ENCODE results near the gene NOTCH1. TPM values are rescaled to one million over a fixed set of nuclear protein-coding genes. Genes with fewer than 3 reads are reported as not detected.

The NOTCH1 gene
- total and polyA plus RNA-seq, 2 of the 4 experiments (the other 2 are of a cell fraction) = 1.8 to 6.0 TPM

DNA sequence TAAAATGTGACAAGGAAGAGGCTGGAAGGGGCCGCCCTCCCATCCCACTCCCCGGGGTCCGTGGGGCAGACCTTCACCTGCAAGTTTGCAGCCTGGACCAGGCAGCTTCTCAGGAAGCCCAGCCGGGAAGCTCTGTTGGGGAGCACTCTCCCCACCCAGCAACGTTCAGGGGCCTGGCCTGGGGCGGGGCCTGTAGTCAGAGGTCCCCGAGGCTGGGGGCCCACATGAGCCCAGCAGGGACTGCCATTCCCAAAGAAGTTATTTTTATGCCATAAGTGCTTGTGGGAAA is 32.7 kb upstream of the NOTCH1 start:
- H3K23ac ChIP-seq (ENCODE audit: low read depth, low read length) = no peak overlapping the region
- H2AK5ac ChIP-seq (ENCODE audit: low read depth, low read length) = no peak overlapping the region
- H2BK5ac ChIP-seq (ENCODE audit: low read depth, low read length, poor library complexity, severe bottlenecking) = no peak overlapping the region
- no peak overlapping the region for H2AK9ac ChIP-seq (replicated peaks; ENCODE audit: low read depth, low read length, poor library complexity)
- no peak overlapping the region for H2BK20ac ChIP-seq (ENCODE audit: low read depth, low read length)
- no peak overlapping the region for H3K4me2 ChIP-seq (ENCODE audit: low read depth, low read length)
- H3K9ac ChIP-seq (ENCODE audit: low read depth, low read length) = no peak overlapping the region
- no peaks in the 10 kb centered on the region for H4K20me1 ChIP-seq (ENCODE audit: insufficient read depth, low read length)
- in situ Hi-C loops (cut with MboI; ENCODE audit: low sequenced_read_pairs) = no loop called here
- H3K4me3 ChIP-seq (ENCODE audit: insufficient read depth, low read depth, low read length) = no peak overlapping the region
- no peaks in the 10 kb centered on the region for H3K9me3 ChIP-seq (ENCODE audit: control insufficient read depth, insufficient read depth, low read length)
- H3K4me1 ChIP-seq (ENCODE audit: control insufficient read depth, insufficient read depth, low read length) = no peaks in the 10 kb centered on the region
- H4K8ac ChIP-seq (ENCODE audit: low read depth in 2 of 2, low read length in 2 of 2) = no peak overlapping the region
- no peaks in the 10 kb centered on the region for H3K36me3 ChIP-seq (ENCODE audit: control insufficient read depth, insufficient read depth, low read length)
- CTCF ChIA-PET = no interaction called here
- no peak overlapping the region for H4K5ac ChIP-seq (ENCODE audit: low read depth, low read length)
- no peaks in the 10 kb centered on the region for H3K9me1 ChIP-seq (ENCODE audit: insufficient read depth, low read length)
- H3K4ac ChIP-seq (ENCODE audit: low read depth, low read length) = no peak overlapping the region
- H3K18ac ChIP-seq (ENCODE audit: low read depth, low read length) = no peak overlapping the region
- H2BK120ac ChIP-seq (ENCODE audit: low read depth, low read length) = no peak overlapping the region
- no peak overlapping the region for H4K91ac ChIP-seq (ENCODE audit: insufficient read depth, low read depth, low read length)
- intact Hi-C loops (cut with micrococcal nuclease) = no loop called here
- H3K27ac ChIP-seq (ENCODE audit: insufficient read depth, low read length) = no peak overlapping the region
- H3K79me1 ChIP-seq (ENCODE audit: low read depth in 1 of 2, low read length in 2 of 2) = no peaks in the 10 kb centered on the region
- POLR2A ChIA-PET (ENCODE audit: unreplicated experiment) = no interaction called here
- WGBS, 2 experiments (ENCODE audit: extremely low coverage in 2 of 2, insufficient read length in 1 of 2) = no CpG with 5 or more reads among the region's 7 CpGs
- BruUV-seq (replicated peaks) = no TSS peak
- no peaks in the 10 kb centered on the region for H3K27me3 ChIP-seq (ENCODE audit: control insufficient read depth, insufficient read depth, low read length)
- DNase-seq (no peak), ATAC-seq (ENCODE audit: low read depth) (no peak)
- H3K14ac ChIP-seq (replicated peaks; ENCODE audit: low read depth, low read length) = no peak overlapping the region
- H3K56ac ChIP-seq (ENCODE audit: extremely low read depth, insufficient read depth, low read length) = no peak overlapping the region
- H2AFZ ChIP-seq (replicated peaks; ENCODE audit: low read length, poor library complexity) = no peak overlapping the region
- TF ChIP-seq, protein P1, sequence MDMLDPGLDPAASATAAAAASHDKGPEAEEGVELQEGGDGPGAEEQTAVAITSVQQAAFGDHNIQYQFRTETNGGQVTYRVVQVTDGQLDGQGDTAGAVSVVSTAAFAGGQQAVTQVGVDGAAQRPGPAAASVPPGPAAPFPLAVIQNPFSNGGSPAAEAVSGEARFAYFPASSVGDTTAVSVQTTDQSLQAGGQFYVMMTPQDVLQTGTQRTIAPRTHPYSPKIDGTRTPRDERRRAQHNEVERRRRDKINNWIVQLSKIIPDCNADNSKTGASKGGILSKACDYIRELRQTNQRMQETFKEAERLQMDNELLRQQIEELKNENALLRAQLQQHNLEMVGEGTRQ (IDR thresholded peaks at IDR 0.05; ENCODE audit: low read depth, low read length) = no peak
- TF ChIP-seq MAZ (IDR thresholded peaks at IDR 0.05; ENCODE audit: borderline replicate concordance, low read depth, low read length) (no peak), RCOR1 (IDR thresholded peaks at IDR 0.05; ENCODE audit: insufficient replicate concordance, low read length) (no peak), NFE2L2 (IDR thresholded peaks at IDR 0.05; ENCODE audit: low read depth, low read length) (no peak), POLR2A (IDR thresholded peaks at IDR 0.05; ENCODE audit: low read depth, low read length) (no peak), FOS (IDR thresholded peaks at IDR 0.05; ENCODE audit: low read depth, low read length) (no peak)
- TF ChIP-seq, protein P2, sequence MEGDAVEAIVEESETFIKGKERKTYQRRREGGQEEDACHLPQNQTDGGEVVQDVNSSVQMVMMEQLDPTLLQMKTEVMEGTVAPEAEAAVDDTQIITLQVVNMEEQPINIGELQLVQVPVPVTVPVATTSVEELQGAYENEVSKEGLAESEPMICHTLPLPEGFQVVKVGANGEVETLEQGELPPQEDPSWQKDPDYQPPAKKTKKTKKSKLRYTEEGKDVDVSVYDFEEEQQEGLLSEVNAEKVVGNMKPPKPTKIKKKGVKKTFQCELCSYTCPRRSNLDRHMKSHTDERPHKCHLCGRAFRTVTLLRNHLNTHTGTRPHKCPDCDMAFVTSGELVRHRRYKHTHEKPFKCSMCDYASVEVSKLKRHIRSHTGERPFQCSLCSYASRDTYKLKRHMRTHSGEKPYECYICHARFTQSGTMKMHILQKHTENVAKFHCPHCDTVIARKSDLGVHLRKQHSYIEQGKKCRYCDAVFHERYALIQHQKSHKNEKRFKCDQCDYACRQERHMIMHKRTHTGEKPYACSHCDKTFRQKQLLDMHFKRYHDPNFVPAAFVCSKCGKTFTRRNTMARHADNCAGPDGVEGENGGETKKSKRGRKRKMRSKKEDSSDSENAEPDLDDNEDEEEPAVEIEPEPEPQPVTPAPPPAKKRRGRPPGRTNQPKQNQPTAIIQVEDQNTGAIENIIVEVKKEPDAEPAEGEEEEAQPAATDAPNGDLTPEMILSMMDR (conservative IDR thresholded peaks at IDR 0.05; ENCODE audit: low read depth, low read length) = no peak
- dilution Hi-C loops (cut with HindIII; ENCODE audit: low sequenced_read_pairs, unreplicated experiment) = no loop called here
- no peak overlapping the region for H2BK15ac ChIP-seq (ENCODE audit: low read depth, low read length)

All from IMR-90 (cell line).